Brain microvascular endothelial cell (primary cell): ENCODE measurements around the gene KCNJ3.

Experiments
- DNase-seq: peaks from one replicate; pipeline ENCODE4 v3.0.0-alpha.2; 2020
- H3K27ac ChIP-seq: fragments of 250-450 bp; sonication (Bioruptor Pico); 2 replicates; pipeline ENCODE4 v1.5.1; 2020; ENCODE audit warnings: mild to moderate bottlenecking, moderate library complexity
- H3K27me3 ChIP-seq: fragments of 250-450 bp; sonication (Bioruptor Pico); replicated peaks from 2 replicates; pipeline ENCODE4 v1.5.1; 2020; ENCODE audit warnings: mild to moderate bottlenecking
- H3K36me3 ChIP-seq: fragments of 250-450 bp; sonication (Bioruptor Pico); replicated peaks from 2 replicates; pipeline ENCODE4 v1.5.1; 2020; ENCODE audit warnings: mild to moderate bottlenecking
- H3K4me3 ChIP-seq: 2 replicates; pipeline ENCODE4 v1.5.1; 2011; ENCODE audit warnings: low read depth, mild to moderate bottlenecking, control low read depth, low read length, moderate library complexity
- in situ Hi-C: cut with HindIII; loops from 2 replicates; pipeline ENCODE4 v1.10.0; 2017; ENCODE audit warnings: low sequenced_read_pairs, low pct_ligation_motif_present
- TF ChIP-seq, protein P1 (sequence below): IDR thresholded peaks from 2 replicates; pipeline ENCODE4 v1.5.1; 2011; ENCODE audit warnings: low read depth, mild to moderate bottlenecking, moderate library complexity, low read length, control low read depth, inconsistent platforms; ENCODE audit errors: missing control alignments

KCNJ3 gene

DNA sequence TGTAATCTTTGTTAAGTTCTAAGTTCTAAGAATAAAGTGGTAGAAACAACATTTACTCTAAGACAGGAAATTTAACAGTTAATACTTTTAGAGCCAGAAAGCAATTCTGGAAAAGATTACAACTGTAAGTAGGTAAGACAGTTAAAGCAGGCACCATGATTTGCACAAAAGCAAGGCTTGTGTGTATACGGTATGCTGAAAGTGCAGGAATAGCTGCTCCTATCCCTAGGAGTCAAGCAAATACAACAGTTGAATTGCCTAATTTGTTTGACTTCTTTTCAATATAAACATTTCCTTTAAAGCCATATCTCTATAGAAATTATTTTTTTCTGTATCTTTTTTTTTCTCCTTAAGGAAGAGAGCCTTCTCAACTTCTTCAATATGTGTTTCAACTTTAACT, 116.4 kb downstream of the KCNJ3 start:
- in situ Hi-C loops, result no loop called here
- no peak overlapping the region for H3K4me3 ChIP-seq
- H3K36me3 ChIP-seq, result no peaks in the 10 kb centered on the region
- DNase-seq, result no peak
- H3K27ac ChIP-seq, result no peak overlapping the region
- no peaks in the 10 kb centered on the region for H3K27me3 ChIP-seq
- TF ChIP-seq, protein P1, sequence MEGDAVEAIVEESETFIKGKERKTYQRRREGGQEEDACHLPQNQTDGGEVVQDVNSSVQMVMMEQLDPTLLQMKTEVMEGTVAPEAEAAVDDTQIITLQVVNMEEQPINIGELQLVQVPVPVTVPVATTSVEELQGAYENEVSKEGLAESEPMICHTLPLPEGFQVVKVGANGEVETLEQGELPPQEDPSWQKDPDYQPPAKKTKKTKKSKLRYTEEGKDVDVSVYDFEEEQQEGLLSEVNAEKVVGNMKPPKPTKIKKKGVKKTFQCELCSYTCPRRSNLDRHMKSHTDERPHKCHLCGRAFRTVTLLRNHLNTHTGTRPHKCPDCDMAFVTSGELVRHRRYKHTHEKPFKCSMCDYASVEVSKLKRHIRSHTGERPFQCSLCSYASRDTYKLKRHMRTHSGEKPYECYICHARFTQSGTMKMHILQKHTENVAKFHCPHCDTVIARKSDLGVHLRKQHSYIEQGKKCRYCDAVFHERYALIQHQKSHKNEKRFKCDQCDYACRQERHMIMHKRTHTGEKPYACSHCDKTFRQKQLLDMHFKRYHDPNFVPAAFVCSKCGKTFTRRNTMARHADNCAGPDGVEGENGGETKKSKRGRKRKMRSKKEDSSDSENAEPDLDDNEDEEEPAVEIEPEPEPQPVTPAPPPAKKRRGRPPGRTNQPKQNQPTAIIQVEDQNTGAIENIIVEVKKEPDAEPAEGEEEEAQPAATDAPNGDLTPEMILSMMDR, result no peak

DNA sequence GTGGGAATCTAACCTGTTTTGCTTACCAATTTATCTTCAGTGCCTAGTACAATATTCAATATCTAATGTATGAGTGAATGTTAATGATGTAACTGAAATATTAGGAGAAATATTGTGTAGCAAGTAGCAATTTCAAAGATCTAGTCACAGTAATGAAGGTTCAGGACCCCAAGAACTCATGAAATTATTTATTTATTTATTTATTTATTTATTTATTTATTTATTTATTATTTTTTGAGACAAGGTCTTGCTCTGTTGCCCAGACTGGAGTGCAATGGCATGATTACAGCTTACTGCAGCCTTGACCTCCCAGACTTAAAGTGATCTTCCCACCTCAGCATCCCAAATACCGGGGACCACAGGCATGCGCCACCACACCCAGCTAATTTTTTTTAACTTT, 126.9 kb downstream of the KCNJ3 start:
- no peak for DNase-seq
- H3K4me3 ChIP-seq, result no peak overlapping the region
- no peak overlapping the region for H3K27ac ChIP-seq
- no peaks in the 10 kb centered on the region for H3K27me3 ChIP-seq
- TF ChIP-seq, protein P1, result no peak
- in situ Hi-C loops, result no loop called here
- H3K36me3 ChIP-seq, result no peaks in the 10 kb centered on the region

DNA sequence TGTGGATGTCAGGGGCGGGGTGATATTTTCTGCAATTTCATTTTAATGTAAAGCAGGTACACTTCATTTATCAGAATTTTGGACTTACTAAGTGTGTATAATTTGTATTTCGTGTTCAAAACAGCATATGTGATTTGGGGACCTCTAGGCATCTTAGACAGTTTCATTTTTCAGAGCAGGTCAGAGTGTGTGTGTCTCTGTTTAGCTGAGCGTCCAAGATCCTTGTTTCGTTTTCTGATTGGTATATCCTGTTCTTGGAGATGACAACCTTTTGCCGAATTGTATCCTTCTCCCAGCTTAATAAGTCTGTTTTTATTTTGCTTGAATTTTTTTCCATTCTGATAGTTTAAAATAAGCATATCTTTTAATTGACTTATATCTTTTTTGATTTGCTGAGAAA, 128.3 kb downstream of the KCNJ3 start:
- Histone ChIP-seq H3K27me3 (no peaks in the 10 kb centered on the region), H3K4me3 (no peak overlapping the region), H3K36me3 (no peaks in the 10 kb centered on the region), H3K27ac (no peak overlapping the region)
- TF ChIP-seq, protein P1, result no peak
- DNase-seq, result no peak
- in situ Hi-C loops, result no loop called here

- TF ChIP-seq, protein P1, result no peak
- Histone ChIP-seq H3K36me3 (no peaks in the 10 kb centered on the region), H3K4me3 (no peak overlapping the region), H3K27me3 (no peaks in the 10 kb centered on the region), H3K27ac (no peak overlapping the region)
- in situ Hi-C loops, result no loop called here
- DNase-seq, result no peak
Observed at GRCh38 chr2:154827286-154827685, 128.8 kb downstream of the KCNJ3 start.

- TF ChIP-seq, protein P1, result no peak
- Histone ChIP-seq H3K27me3 (no peaks in the 10 kb centered on the region), H3K27ac (no peak overlapping the region), H3K4me3 (no peak overlapping the region), H3K36me3 (no peaks in the 10 kb centered on the region)
- in situ Hi-C loops, result no loop called here
- no peak for DNase-seq
Observed at GRCh38 chr2:154832711-154833110, 134.2 kb downstream of the KCNJ3 start.

GRCh38 chr2:154836632-154837031, 138.1 kb downstream of the KCNJ3 start:
- in situ Hi-C loops, result no loop called here
- Histone ChIP-seq H3K27me3 (no peaks in the 10 kb centered on the region), H3K36me3 (no peaks in the 10 kb centered on the region), H3K4me3 (no peak overlapping the region), H3K27ac (no peak overlapping the region)
- TF ChIP-seq, protein P1, result no peak
- DNase-seq, result no peak
